ENCODE data around the gene SLC43A3.

Gene SLC43A3

DNA sequence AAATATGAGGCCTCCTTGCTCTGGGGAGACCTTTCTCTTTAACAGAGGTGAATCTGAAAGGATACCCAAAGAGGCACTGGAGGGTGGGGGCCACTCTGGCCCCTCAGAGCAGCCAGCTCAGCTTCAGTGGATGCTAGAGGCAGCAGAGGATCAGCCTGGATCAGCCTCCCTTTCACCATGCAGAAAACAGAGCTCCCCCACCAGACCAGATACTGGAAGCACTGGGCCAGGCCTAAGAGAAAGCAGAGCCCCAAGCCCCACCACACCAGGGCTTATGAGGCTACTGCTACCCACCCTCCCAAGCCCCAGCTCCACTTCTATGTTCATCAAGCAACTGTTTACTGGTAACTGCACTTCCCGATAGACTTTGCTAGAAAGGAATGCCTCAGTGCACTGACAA lies 4.0 kb upstream of the SLC43A3 start:
- POLR2A ChIA-PET (ENCODE audit: low non-redundant PET), result no interaction called here

DNA sequence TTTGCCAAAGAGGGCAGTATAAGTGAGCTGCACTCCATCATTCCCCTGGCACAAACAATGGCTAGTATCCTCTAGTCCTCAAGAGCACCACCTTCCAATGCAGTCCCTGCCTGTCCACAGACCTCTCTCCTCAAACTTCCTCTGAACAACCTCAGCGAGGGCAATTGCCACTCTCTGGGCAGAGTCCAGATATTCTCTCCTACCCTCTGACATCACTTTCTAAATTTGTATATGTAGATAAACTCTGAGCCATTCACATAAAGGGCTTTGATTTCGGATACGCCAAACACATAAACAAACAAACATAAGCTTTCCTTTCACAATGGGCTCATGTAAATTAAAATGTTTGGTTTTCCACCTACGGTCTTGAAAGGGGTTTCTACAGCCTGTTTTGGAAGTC lies 3.0 kb upstream of the SLC43A3 start:
- DNase-seq (ENCODE audit: low spot score), result no peak
- no peak overlapping the region for H3K27ac ChIP-seq
- ChIA-PET POLR2A (ENCODE audit: low non-redundant PET) (no interaction called here), CTCF (interaction anchor here (1.0 kb wide), 1 partner anchor 28 kb away, joined by 3 read pairs; no protein-coding TSS in a partner anchor)
- TF ChIP-seq, protein P1, sequence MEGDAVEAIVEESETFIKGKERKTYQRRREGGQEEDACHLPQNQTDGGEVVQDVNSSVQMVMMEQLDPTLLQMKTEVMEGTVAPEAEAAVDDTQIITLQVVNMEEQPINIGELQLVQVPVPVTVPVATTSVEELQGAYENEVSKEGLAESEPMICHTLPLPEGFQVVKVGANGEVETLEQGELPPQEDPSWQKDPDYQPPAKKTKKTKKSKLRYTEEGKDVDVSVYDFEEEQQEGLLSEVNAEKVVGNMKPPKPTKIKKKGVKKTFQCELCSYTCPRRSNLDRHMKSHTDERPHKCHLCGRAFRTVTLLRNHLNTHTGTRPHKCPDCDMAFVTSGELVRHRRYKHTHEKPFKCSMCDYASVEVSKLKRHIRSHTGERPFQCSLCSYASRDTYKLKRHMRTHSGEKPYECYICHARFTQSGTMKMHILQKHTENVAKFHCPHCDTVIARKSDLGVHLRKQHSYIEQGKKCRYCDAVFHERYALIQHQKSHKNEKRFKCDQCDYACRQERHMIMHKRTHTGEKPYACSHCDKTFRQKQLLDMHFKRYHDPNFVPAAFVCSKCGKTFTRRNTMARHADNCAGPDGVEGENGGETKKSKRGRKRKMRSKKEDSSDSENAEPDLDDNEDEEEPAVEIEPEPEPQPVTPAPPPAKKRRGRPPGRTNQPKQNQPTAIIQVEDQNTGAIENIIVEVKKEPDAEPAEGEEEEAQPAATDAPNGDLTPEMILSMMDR (conservative IDR thresholded peaks at IDR 0.05; ENCODE audit: low read depth), result no peak

More for the DNA sequence above, 4.0 kb upstream of the SLC43A3 start:
- no peak for DNase-seq (ENCODE audit: low spot score)
- TF ChIP-seq, protein P1 (conservative IDR thresholded peaks at IDR 0.05; ENCODE audit: low read depth), result no peak
- CTCF ChIA-PET, result interaction anchor here (0.5 to 1.0 kb wide), 2 partner anchors 27 to 325 kb away, joined by 3 read pairs; no protein-coding TSS in a partner anchor
- no peak overlapping the region for H3K27ac ChIP-seq

DNA sequence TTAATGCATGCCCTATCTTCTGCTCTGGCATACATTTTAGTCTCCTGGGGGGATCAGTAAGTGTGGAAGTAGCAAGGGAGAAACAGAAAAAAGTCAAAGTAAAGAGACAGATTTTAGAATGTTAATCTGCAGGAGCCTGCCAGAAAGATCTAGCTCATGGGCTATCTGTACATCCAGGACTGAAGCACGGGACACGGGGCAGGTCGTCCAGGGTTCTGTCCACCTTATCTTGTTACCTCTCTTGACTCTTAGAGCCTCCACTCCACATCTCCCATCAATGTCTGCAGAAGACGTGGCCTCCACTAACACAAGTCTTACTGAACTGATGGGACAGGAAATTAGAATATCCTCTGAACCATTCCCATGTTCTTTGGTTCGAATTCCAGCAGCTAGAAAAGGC lies 1.7 kb upstream of the SLC43A3 start:
- CTCF ChIA-PET, result interaction anchor here (0.5 kb wide), 1 partner anchor 694 kb away, joined by 4 read pairs; no protein-coding TSS in a partner anchor
- DNase-seq (ENCODE audit: low spot score), result no peak
- TF ChIP-seq, protein P1 (conservative IDR thresholded peaks at IDR 0.05; ENCODE audit: low read depth), result no peak
- H3K27ac ChIP-seq, result no peak overlapping the region
- POLR2A ChIA-PET (ENCODE audit: low non-redundant PET), result no interaction called here

DNA sequence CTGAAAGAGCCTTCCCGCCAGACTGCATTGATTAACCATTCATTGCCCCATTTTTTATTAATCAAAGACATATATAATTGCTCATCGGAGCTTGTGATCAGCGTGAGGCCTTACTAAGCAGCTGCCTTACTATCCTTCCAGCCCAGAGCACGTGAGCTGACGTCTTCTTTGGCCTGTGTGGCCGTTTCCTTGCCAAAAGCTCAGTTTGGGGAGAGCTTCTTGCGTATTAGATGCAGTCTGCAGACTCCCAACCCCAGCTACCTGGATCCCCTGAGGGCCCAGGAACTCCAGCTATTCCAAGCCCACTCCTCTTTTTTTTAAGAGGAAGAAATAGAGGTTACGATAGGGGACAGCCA lies 784 bp upstream of the SLC43A3 start:
- TF ChIP-seq, protein P1 (conservative IDR thresholded peaks at IDR 0.05; ENCODE audit: low read depth), result no peak
- ChIA-PET CTCF (no interaction called here), POLR2A (ENCODE audit: low non-redundant PET) (no interaction called here)
- DNase-seq (ENCODE audit: low spot score), result no peak
- peak overlapping the region; percentile 100 for H3K27ac ChIP-seq

DNA sequence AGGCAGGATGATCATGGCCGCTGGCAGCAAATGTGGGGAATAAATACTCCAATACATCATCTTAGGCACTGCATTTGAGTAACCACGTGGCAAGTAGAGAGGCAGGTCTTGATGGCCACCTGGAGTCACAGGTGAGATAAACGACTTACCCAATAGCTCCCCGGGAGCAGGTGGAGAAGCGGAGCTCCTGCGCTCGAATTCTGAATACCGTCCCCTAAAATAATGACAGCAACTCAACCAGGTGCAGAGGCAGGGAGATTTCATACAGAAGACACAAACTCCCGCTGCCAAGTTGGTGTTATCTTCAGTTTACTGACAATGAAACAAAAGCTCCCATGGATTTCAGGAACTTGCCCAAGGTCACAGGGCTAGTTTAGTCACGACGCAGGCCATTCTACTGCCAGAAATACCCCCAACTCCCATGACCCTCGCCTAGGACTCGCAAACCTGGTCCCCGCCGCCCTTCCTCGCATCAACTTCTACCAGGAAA lies 437 bp downstream of the SLC43A3 start:
- H3K27ac ChIP-seq, result peak overlapping the region; percentile 100
- CTCF ChIA-PET, result no interaction called here
- POLR2A ChIA-PET (ENCODE audit: low non-redundant PET), result no interaction called here
- TF ChIP-seq, protein P1 (conservative IDR thresholded peaks at IDR 0.05; ENCODE audit: low read depth), result no peak
- no peak for DNase-seq (ENCODE audit: low spot score)

DNA sequence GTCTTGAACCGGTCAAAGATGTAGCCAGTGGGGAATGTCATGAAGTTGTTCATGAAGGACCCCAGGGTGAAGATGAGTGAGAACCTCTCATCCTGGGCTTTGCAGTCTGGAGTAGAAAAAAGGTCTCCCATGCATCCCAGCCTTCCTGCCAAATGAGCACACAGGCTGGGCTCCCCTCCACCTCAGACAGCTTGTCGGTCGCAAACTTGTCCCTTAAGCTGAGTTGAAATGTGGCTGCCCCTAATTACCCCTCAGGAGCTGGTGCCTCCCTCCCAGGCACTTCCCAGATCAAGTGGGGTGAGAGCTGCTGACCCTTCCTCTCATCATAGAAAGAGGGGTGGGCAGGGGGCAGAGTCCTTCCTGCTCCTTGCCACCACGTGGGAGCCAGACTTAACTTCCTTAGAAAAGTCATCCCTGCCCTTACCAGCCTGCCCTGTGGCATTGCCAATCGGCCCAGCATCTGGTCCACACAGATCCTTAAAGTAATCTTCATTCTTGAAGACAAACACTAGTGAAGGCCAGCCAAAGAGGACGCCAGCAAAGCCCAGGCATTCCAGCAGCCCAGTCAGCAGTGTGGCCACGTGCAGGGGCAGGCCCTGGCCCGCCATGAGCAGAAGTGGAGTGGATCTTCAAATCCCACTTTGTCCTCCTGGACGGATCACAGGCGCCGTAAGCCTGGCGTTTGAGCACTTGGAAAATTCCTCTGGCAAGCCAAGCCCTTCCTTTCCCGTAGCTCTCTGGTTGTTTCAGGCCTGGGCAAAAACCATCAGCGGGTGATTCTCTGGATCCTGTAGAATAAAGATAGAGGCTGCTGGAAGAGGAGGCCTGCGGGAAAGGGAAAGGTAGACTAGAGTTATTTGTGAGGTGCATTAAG lies 1.1 kb downstream of the SLC43A3 start:
- DNase-seq (ENCODE audit: low spot score), result no peak
- ChIA-PET CTCF (no interaction called here), POLR2A (ENCODE audit: low non-redundant PET) (no interaction called here)
- TF ChIP-seq, protein P1 (conservative IDR thresholded peaks at IDR 0.05; ENCODE audit: low read depth), result no peak
- peak overlapping the region; percentile 100 for H3K27ac ChIP-seq
